ENCODE results near the gene C1orf159. TPM values are rescaled to one million over a fixed set of nuclear protein-coding genes. Genes with fewer than 3 reads are reported as not detected.
A peak's percentile ranks its signal among the peaks of the same experiment; 100 is the strongest.

C1orf159 gene
- total RNA-seq, 2 experiments from 2014 or later = 11.1 to 11.3 TPM

GRCh38 chr1:1089731-1090423 lies 26.0 kb downstream of the C1orf159 start:
- Mint-ChIP-seq H3K4me1 (ENCODE audit: low read depth) (no peaks in the 10 kb centered on the region), H3K36me3 (ENCODE audit: low read depth) (no peaks in the 10 kb centered on the region), H3K9me3 (no peaks in the 10 kb centered on the region), H3K4me3 (no peak overlapping the region), H3K27ac (no peak overlapping the region), H3K27me3 (no peaks in the 10 kb centered on the region)
- ChIA-PET CTCF (no interaction called here), POLR2A (no interaction called here)
- Histone ChIP-seq H3K4me3 (ENCODE audit: low read length) (no peak overlapping the region), H3K27me3 (ENCODE audit: control insufficient read depth in 1 of 2, insufficient read depth in 2 of 2, low read length in 2 of 2) (no peaks in the 10 kb centered on the region), H3K27ac (ENCODE audit: low read depth in 1 of 2, low read length in 2 of 2) (no peak overlapping the region), H3K36me3 (ENCODE audit: insufficient read depth, low read length) (no peaks in the 10 kb centered on the region), H3K4me1 (ENCODE audit: insufficient read depth, low read length) (no peaks in the 10 kb centered on the region), H3K9me3 (ENCODE audit: control insufficient read depth in 1 of 2, insufficient read depth in 1 of 2, low read length in 2 of 2) (no peaks in the 10 kb centered on the region)
- ATAC-seq (ENCODE audit: poor library complexity) = no peak
- DNase-seq = peak in 1 of 14 experiments; percentile 12
- TF ChIP-seq CTCF (IDR thresholded peaks at IDR 0.05) = no peak
- intact Hi-C loops (cut with DNase I, micrococcal nuclease) = no loop called here

DNA sequence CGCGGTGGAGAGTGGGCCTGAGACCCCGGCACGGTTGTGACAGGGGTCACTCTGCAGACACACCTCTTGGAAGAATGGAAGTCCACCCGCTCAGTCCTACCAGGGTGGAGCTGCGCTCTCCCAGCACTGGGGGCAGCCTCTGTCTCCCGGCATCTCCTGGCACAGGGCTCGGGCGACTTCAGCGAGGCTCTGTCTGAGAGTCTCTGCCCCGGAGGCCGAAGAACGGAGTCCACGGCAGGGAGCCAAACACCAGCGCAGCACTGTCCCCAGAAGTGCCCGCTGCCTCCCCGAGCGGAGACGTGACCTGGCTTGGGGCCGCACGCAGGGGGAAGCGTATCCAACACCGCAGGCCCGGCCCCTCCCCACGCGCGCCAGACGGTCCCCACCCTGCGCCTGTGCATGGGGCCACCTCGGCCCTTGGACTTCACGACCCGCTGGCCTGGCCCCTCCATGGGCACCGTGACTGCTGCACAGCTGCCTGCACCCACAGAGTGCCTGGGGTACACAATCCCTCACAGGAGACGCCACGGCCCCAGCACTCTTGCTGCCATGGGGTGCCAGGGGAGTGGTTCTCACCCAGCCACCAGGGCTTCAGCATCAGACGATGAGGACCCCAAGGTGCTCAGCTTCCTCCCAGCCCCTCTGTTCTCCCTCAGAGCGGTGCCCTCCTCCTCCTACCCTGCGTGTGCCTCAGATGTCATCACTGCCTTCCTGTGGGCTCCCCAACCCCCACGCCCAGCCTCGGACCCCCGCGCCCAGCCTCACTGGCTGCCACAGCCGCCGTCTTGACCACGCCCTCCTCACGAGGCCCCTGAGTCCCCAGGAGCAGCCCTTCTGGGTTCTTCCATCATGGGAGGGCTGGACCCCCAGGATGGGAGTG lies 26.8 kb downstream of the C1orf159 start:
- Histone ChIP-seq H3K36me3 (ENCODE audit: insufficient read depth, low read length) (no peaks in the 10 kb centered on the region), H3K27me3 (ENCODE audit: control insufficient read depth in 1 of 2, insufficient read depth in 2 of 2, low read length in 2 of 2) (no peaks in the 10 kb centered on the region), H3K4me1 (ENCODE audit: insufficient read depth, low read length) (no peaks in the 10 kb centered on the region), H3K9me3 (ENCODE audit: control insufficient read depth in 1 of 2, insufficient read depth in 1 of 2, low read length in 2 of 2) (no peaks in the 10 kb centered on the region), H3K4me3 (ENCODE audit: low read length) (no peak overlapping the region), H3K27ac (ENCODE audit: low read depth in 1 of 2, low read length in 2 of 2) (no peak overlapping the region)
- Mint-ChIP-seq H3K9me3 (no peaks in the 10 kb centered on the region), H3K27me3 (no peaks in the 10 kb centered on the region), H3K4me1 (ENCODE audit: low read depth) (no peaks in the 10 kb centered on the region), H3K36me3 (ENCODE audit: low read depth) (no peaks in the 10 kb centered on the region), H3K4me3 (no peak overlapping the region), H3K27ac (no peak overlapping the region)
- CTCF ChIA-PET = no interaction called here
- peak in 2 of 14 experiments; percentile 1 to 21 for DNase-seq
- TF ChIP-seq CTCF (IDR thresholded peaks at IDR 0.05) = no peak
- no peak for ATAC-seq (ENCODE audit: poor library complexity)
- POLR2A ChIA-PET = no interaction called here
- intact Hi-C loops (cut with DNase I, micrococcal nuclease) = no loop called here

DNA sequence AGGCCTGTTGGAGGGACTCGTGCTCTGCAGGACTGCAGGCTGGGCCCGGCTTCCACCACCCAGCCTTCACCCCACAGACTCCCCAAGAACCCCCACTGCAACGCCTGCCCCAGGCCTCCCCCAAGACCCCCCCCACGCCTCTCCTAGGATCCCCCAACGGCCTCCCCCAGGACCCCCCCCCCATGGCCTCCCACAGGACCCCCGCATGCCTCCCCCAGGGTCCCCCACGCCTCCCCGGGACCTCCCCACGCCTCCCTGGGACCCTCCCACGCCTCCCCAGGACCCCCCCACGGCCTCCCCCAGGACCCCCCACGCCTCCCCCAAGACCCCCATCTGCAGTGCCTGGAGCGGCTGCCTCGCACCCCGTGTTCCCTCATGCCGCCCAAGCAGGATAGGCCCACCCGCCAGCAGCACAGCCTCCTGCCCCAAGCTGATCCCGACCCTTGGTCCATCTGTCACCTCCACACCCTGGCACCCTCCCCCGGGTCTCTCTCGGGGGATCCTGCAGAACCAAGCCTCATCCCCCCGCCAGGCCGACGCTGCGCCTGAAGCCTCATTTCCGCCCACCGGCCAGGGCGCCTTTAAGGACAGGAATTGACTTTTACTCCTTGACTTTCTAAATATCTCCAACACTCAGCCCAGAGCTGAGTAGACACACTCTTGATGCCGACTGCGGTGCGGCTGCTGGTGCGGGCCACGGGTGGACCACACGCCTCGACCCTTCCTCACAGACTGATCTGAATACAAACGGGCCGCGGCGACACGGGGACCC lies 27.7 kb downstream of the C1orf159 start:
- CTCF ChIA-PET = no interaction called here
- no peak overlapping the region for H3K4me3 Mint-ChIP-seq

More for the DNA sequence above, 27.7 kb downstream of the C1orf159 start:
- no peak for TF ChIP-seq CTCF (IDR thresholded peaks at IDR 0.05)
- DNase-seq = peak in 2 of 14 experiments; percentile 0 to 13
- Mint-ChIP-seq H3K4me1 (ENCODE audit: low read depth) (no peaks in the 10 kb centered on the region), H3K27ac (no peak overlapping the region), H3K27me3 (no peaks in the 10 kb centered on the region), H3K9me3 (no peaks in the 10 kb centered on the region), H3K36me3 (ENCODE audit: low read depth) (no peaks in the 10 kb centered on the region)
- Histone ChIP-seq H3K27me3 (ENCODE audit: control insufficient read depth in 1 of 2, insufficient read depth in 2 of 2, low read length in 2 of 2) (no peaks in the 10 kb centered on the region), H3K27ac (ENCODE audit: low read depth in 1 of 2, low read length in 2 of 2) (no peak overlapping the region), H3K36me3 (ENCODE audit: insufficient read depth, low read length) (no peaks in the 10 kb centered on the region), H3K9me3 (ENCODE audit: control insufficient read depth in 1 of 2, insufficient read depth in 1 of 2, low read length in 2 of 2) (no peaks in the 10 kb centered on the region), H3K4me1 (ENCODE audit: insufficient read depth, low read length) (no peaks in the 10 kb centered on the region), H3K4me3 (ENCODE audit: low read length) (no peak overlapping the region)
- POLR2A ChIA-PET = no interaction called here
- intact Hi-C loops (cut with DNase I, micrococcal nuclease) = no loop called here
- no peak for ATAC-seq (ENCODE audit: poor library complexity)
